Activated CD8-positive, alpha-beta T cell treated with anti-CD3 and anti-CD28 coated beads, Interleukin-2, amount 10 ng/mL, durations not matched to agents 7 days and 5 days (primary cell): ENCODE data around the gene CRK. TPM values are rescaled to one million over a fixed set of nuclear protein-coding genes. Genes with fewer than 3 reads are reported as not detected.
"Not testable (repeated sequence)": the region's sequence is repeated elsewhere in the genome, so short reads cannot be mapped to it uniquely, and the experiment has no call there.

Experiments used
- ATAC-seq: fragments of 150-1000 bp; cut with Tn5 transposase; one replicate; pipeline ENCODE4 v1.10.0; 2021; ENCODE audit warnings: moderate library complexity
- CTCF ChIA-PET: fragments of 350-600 bp; sonication (Branson Sonifier 250); formaldehyde crosslinking; loops from one replicate; lab custom pipeline; 2021; ENCODE audit warnings: antibody characterized with exemption; lab: Charles Lee
- POLR2A ChIA-PET: fragments of 350-600 bp; sonication (Branson Sonifier 250); formaldehyde crosslinking; loops from one replicate; lab custom pipeline; 2021; ENCODE audit warnings: antibody characterized with exemption; lab: Charles Lee
- DNase-seq: peaks from one replicate; pipeline ENCODE4 v3.0.0-alpha.2; 2020
- H3K27ac Mint-ChIP-seq: one replicate; pipeline ENCODE4 v1.8.0; 2021; ENCODE audit warnings: mild to moderate bottlenecking, mixed read lengths
- H3K27me3 Mint-ChIP-seq: one replicate; pipeline ENCODE4 v1.8.0; 2021; ENCODE audit warnings: low read depth, mixed read lengths
- H3K36me3 Mint-ChIP-seq: one replicate; pipeline ENCODE4 v1.8.0; 2021; ENCODE audit warnings: low read depth, mixed read lengths
- H3K4me1 Mint-ChIP-seq: one replicate; pipeline ENCODE4 v1.8.0; 2021; ENCODE audit warnings: low read depth, mixed read lengths
- H3K4me3 Mint-ChIP-seq: one replicate; pipeline ENCODE4 v1.8.0; 2021; ENCODE audit warnings: mild to moderate bottlenecking, mixed read lengths
- H3K9me3 Mint-ChIP-seq: one replicate; pipeline ENCODE4 v1.8.0; 2022; ENCODE audit warnings: mixed read lengths; ENCODE audit not compliant: insufficient read depth
- total RNA-seq, 2 experiments: library from RNA; stranded (reverse); gene quantifications; one replicate each; pipeline ENCODE4 v1.2.3, GENCODE V29; 2021

The CRK gene
- total RNA-seq, 2 experiments from 2014 or later = 15.7 to 17.7 TPM

GRCh38 chr17:1442187-1442586 lies 13.8 kb downstream of the CRK start:
- H3K9me3 Mint-ChIP-seq = no peaks in the 10 kb centered on the region
- peaks cover 6% of the 10 kb centered on the region for H3K4me1 Mint-ChIP-seq
- no peak overlapping the region for H3K4me3 Mint-ChIP-seq
- peaks cover 5% of the 10 kb centered on the region for H3K36me3 Mint-ChIP-seq
- no peaks in the 10 kb centered on the region for H3K27me3 Mint-ChIP-seq
- ChIA-PET POLR2A (no interaction called here), CTCF (no interaction called here)
- ATAC-seq = no peak
- no peak for DNase-seq
- H3K27ac Mint-ChIP-seq = no peak overlapping the region

GRCh38 chr17:1440921-1441320 lies 15.1 kb downstream of the CRK start:
- H3K9me3 Mint-ChIP-seq = no peaks in the 10 kb centered on the region
- no peaks in the 10 kb centered on the region for H3K4me1 Mint-ChIP-seq
- H3K27me3 Mint-ChIP-seq = no peaks in the 10 kb centered on the region
- no peak overlapping the region for H3K27ac Mint-ChIP-seq
- CTCF ChIA-PET = interaction anchor here (1.2 kb wide), 1 partner anchor 76 kb away, joined by 3 read pairs; no protein-coding TSS in a partner anchor
- H3K36me3 Mint-ChIP-seq = peaks cover 13% of the 10 kb centered on the region
- no peak overlapping the region for H3K4me3 Mint-ChIP-seq
- DNase-seq = no peak
- POLR2A ChIA-PET = interaction anchor here (0.5 to 0.6 kb wide), 2 partner anchors 75 to 87 kb away, joined by 3 to 4 read pairs; no protein-coding TSS in a partner anchor
- ATAC-seq = no peak

- ATAC-seq (no peak), DNase-seq (no peak)
- CTCF ChIA-PET = no interaction called here
- no peaks in the 10 kb centered on the region for H3K27me3 Mint-ChIP-seq
- no peak overlapping the region for H3K4me3 Mint-ChIP-seq
- POLR2A ChIA-PET = no interaction called here
- peaks cover 28% of the 10 kb centered on the region for H3K36me3 Mint-ChIP-seq
- H3K9me3 Mint-ChIP-seq = no peaks in the 10 kb centered on the region
- H3K27ac Mint-ChIP-seq = no peak overlapping the region
- H3K4me1 Mint-ChIP-seq = no peaks in the 10 kb centered on the region
These were observed 17.4 kb downstream of the CRK start for GRCh38 chr17:1438593-1439083.

GRCh38 chr17:1435326-1435725 lies 20.7 kb downstream of the CRK start:
- Mint-ChIP-seq H3K4me3 (no peak overlapping the region), H3K9me3 (no peaks in the 10 kb centered on the region), H3K27ac (no peak overlapping the region), H3K4me1 (peaks cover 3% of the 10 kb centered on the region), H3K36me3 (peaks cover 43% of the 10 kb centered on the region), H3K27me3 (no peaks in the 10 kb centered on the region)
- ATAC-seq (no peak), DNase-seq (no peak)
- CTCF ChIA-PET = interaction anchor here (1.9 kb wide), 1 partner anchor 70 kb away, joined by 10 read pairs; no protein-coding TSS in a partner anchor
- POLR2A ChIA-PET = no interaction called here

GRCh38 chr17:1434150-1434549 lies 21.9 kb downstream of the CRK start:
- H3K9me3 Mint-ChIP-seq = no peaks in the 10 kb centered on the region
- H3K4me3 Mint-ChIP-seq = no peak overlapping the region
- ATAC-seq (no peak), DNase-seq (no peak)
- peaks cover 3% of the 10 kb centered on the region for H3K4me1 Mint-ChIP-seq
- POLR2A ChIA-PET = no interaction called here
- H3K36me3 Mint-ChIP-seq = peaks cover 45% of the 10 kb centered on the region
- CTCF ChIA-PET = interaction anchor here (1.2 to 1.9 kb wide), 3 partner anchors 69 to 95 kb away, joined by 3 to 10 read pairs (median 4); no protein-coding TSS in a partner anchor
- H3K27me3 Mint-ChIP-seq = no peaks in the 10 kb centered on the region
- H3K27ac Mint-ChIP-seq = no peak overlapping the region

GRCh38 chr17:1431631-1432104 lies 24.4 kb downstream of the CRK start:
- ChIA-PET CTCF (no interaction called here), POLR2A (no interaction called here)
- no peak for DNase-seq
- no peak overlapping the region for H3K27ac Mint-ChIP-seq
- peaks cover 3% of the 10 kb centered on the region for H3K4me1 Mint-ChIP-seq
- ATAC-seq = no peak
- H3K4me3 Mint-ChIP-seq = no peak overlapping the region
- peaks cover 46% of the 10 kb centered on the region for H3K36me3 Mint-ChIP-seq
- H3K9me3 Mint-ChIP-seq = no peaks in the 10 kb centered on the region
- no peaks in the 10 kb centered on the region for H3K27me3 Mint-ChIP-seq

- no peak overlapping the region for H3K27ac Mint-ChIP-seq
- ChIA-PET CTCF (interaction anchor here (2.0 kb wide), 1 partner anchor 58 kb away, joined by 14 read pairs; no protein-coding TSS in a partner anchor), POLR2A (interaction anchor here (0.6 to 0.9 kb wide), 2 partner anchors 23 to 81 kb away, joined by 3 to 4 read pairs; partner anchors contain the start of gene YWHAE)
- DNase-seq (no peak), ATAC-seq (no peak)
- H3K9me3 Mint-ChIP-seq = no peaks in the 10 kb centered on the region
- H3K27me3 Mint-ChIP-seq = no peaks in the 10 kb centered on the region
- H3K4me1 Mint-ChIP-seq = peaks cover 2% of the 10 kb centered on the region
- H3K36me3 Mint-ChIP-seq = peaks cover 37% of the 10 kb centered on the region
- no peak overlapping the region for H3K4me3 Mint-ChIP-seq
These were observed 32.4 kb downstream of the CRK start for GRCh38 chr17:1423456-1424135.

- ChIA-PET CTCF (interaction anchor here (2.0 kb wide), 1 partner anchor 57 kb away, joined by 14 read pairs; no protein-coding TSS in a partner anchor), POLR2A (no interaction called here)
- no peak for ATAC-seq
- DNase-seq = no peak
- Mint-ChIP-seq H3K36me3 (peaks cover 39% of the 10 kb centered on the region), H3K27ac (no peak overlapping the region), H3K4me3 (no peak overlapping the region), H3K9me3 (no peaks in the 10 kb centered on the region), H3K4me1 (peaks cover 2% of the 10 kb centered on the region), H3K27me3 (no peaks in the 10 kb centered on the region)
These were observed 33.1 kb downstream of the CRK start for GRCh38 chr17:1422885-1423284.

- no peak overlapping the region for H3K4me3 Mint-ChIP-seq
- no peaks in the 10 kb centered on the region for H3K27me3 Mint-ChIP-seq
- no peaks in the 10 kb centered on the region for H3K9me3 Mint-ChIP-seq
- DNase-seq (no peak), ATAC-seq (no peak)
- H3K36me3 Mint-ChIP-seq = peaks cover 36% of the 10 kb centered on the region
- H3K4me1 Mint-ChIP-seq = peaks cover 2% of the 10 kb centered on the region
- CTCF ChIA-PET = no interaction called here
- POLR2A ChIA-PET = no interaction called here
- H3K27ac Mint-ChIP-seq = no peak overlapping the region
These were observed 34.6 kb downstream of the CRK start for GRCh38 chr17:1421470-1421869.

- H3K4me3 Mint-ChIP-seq = no peak overlapping the region
- H3K36me3 Mint-ChIP-seq = peaks cover 33% of the 10 kb centered on the region
- ATAC-seq (no peak), DNase-seq (no peak)
- H3K4me1 Mint-ChIP-seq = peaks cover 2% of the 10 kb centered on the region
- H3K9me3 Mint-ChIP-seq = no peaks in the 10 kb centered on the region
- ChIA-PET CTCF (no interaction called here), POLR2A (no interaction called here)
- no peak overlapping the region for H3K27ac Mint-ChIP-seq
- no peaks in the 10 kb centered on the region for H3K27me3 Mint-ChIP-seq
These were observed 35.1 kb downstream of the CRK start for GRCh38 chr17:1420981-1421380.

- Mint-ChIP-seq H3K27me3 (no peaks in the 10 kb centered on the region), H3K9me3 (no peaks in the 10 kb centered on the region), H3K4me3 (no peak overlapping the region), H3K36me3 (peaks cover 28% of the 10 kb centered on the region), H3K4me1 (peaks cover 2% of the 10 kb centered on the region), H3K27ac (no peak overlapping the region)
- POLR2A ChIA-PET = interaction anchor here (1.3 kb wide), 1 partner anchor 29 kb away, joined by 3 read pairs; no protein-coding TSS in a partner anchor
- ATAC-seq = no peak
- DNase-seq = no peak
- CTCF ChIA-PET = interaction anchor here (0.6 to 1.1 kb wide), 2 partner anchors 54 to 423 kb away, joined by 3 read pairs; no protein-coding TSS in a partner anchor
These were observed 35.9 kb downstream of the CRK start for GRCh38 chr17:1420163-1420562.

GRCh38 chr17:1418476-1418875 lies 37.6 kb downstream of the CRK start:
- CTCF ChIA-PET = interaction anchor here (1.2 kb wide), 1 partner anchor 54 kb away, joined by 4 read pairs; no protein-coding TSS in a partner anchor
- POLR2A ChIA-PET, H3K4me3 Mint-ChIP-seq, H3K9me3 Mint-ChIP-seq, ATAC-seq, H3K27ac Mint-ChIP-seq, DNase-seq, H3K27me3 Mint-ChIP-seq, H3K4me1 Mint-ChIP-seq: not testable (repeated sequence)
- H3K36me3 Mint-ChIP-seq = peaks cover 23% of the 10 kb centered on the region
